Right lobe of liver (tissue), 6 donors: ENCODE data around the gene FGF5. TPM values are rescaled to one million over a fixed set of nuclear protein-coding genes. Genes with fewer than 3 reads are reported as not detected.

ENCODE experiments used
- ATAC-seq, 4 donors: fragments of 200-7000 bp; cut with Tn5 transposase; one replicate each; pipeline ENCODE4 v1.9.1; 2020; ENCODE audit warnings: mild to moderate bottlenecking in 4 of 4, moderate library complexity in 4 of 4
- DNase-seq, 3 donors: peaks; one replicate each; pipeline ENCODE4 v3.0.0-alpha.2; 2020
- H3K27ac ChIP-seq, 3 donors: fragments of 200-600 bp; one replicate each; pipeline ENCODE4 v1.8.0; 2022
- H3K27me3 ChIP-seq, 2 donors: fragments of 200-600 bp; one replicate each; pipeline ENCODE4 v1.8.0; 2022
- H3K36me3 ChIP-seq, 4 donors: fragments of 200-600 bp; sonication (generic) in 1 of 4; one replicate each; pipeline versions ENCODE4 v1.5.1 to v1.8.0; 2017 to 2022; ENCODE audit warnings: control low read depth in 1 of 4
- H3K4me1 ChIP-seq, 4 donors: fragments of 200-600 bp; sonication (generic) in 1 of 4; one replicate each; pipeline versions ENCODE4 v1.5.1 to v1.8.0; 2017 to 2022; ENCODE audit warnings: control low read depth in 1 of 4
- H3K4me3 ChIP-seq, 3 donors: fragments of 200-600 bp; one replicate each; pipeline ENCODE4 v1.8.0; 2022
- H3K9me3 ChIP-seq, 4 donors: fragments of 200-600 bp; sonication (generic) in 1 of 4; one replicate each; pipeline versions ENCODE4 v1.5.1 to v1.8.0; 2017 to 2022; ENCODE audit warnings: control low read depth in 1 of 4
- CTCF ChIP-seq, 4 donors: fragments of 200-600 bp in 3 of 4; fragments of 450-650 bp in 1 of 4; IDR thresholded peaks; one replicate each; pipeline versions ENCODE4 v1.5.1 to v1.8.0; 2016 to 2022; ENCODE audit warnings: antibody characterized with exemption in 4 of 4, mild to moderate bottlenecking in 2 of 4
- POLR2A ChIP-seq: fragments of 450-650 bp; IDR thresholded peaks from one replicate; pipeline ENCODE4 v1.6.1; 2017; ENCODE audit warnings: antibody characterized with exemption, mild to moderate bottlenecking
- WGBS: methylation state at CpG from one replicate; pipeline ENCODE4 v1.1.6; 2018; ENCODE audit warnings: low coverage, low lambda C conversion rate; ENCODE audit not compliant: insufficient coverage; ENCODE audit errors: missing lambda C conversion rate; 5-methylcytosine and 5-hydroxymethylcytosine counted together
- intact Hi-C, 2 donors: fragments of 100-400 bp; cut with DNase I; formaldehyde crosslinking; loops; one replicate each; pipeline versions ENCODE4 v1.11.2 to v1.14.1; 2022
- total RNA-seq, 6 experiments: library from RNA; depleted of rRNA in 2 of 6; stranded (reverse); fragments of >200 nt in 2 of 6; fragmentation: NEBNext Ultra II Directional in 3 of 6; extraction: Animal tissue kit (Norgen Biotek cat#: 25700) in 3 of 6; gene quantifications; one replicate each; pipeline versions ENCODE4 v1.1.0 to v1.2.4, GENCODE V29; 2016 to 2023
- donor health status: DM: no; HTN: yes; CAD: no.
- donor health status: DM: no; HTN: no; CAD: no.
- donor health status: DM: no; HTN: no; CAD: no.
- donor health status: DM: no; HTN: yes; CAD: no.
- donor health status: DM: no; HTN: yes; CAD: no.

FGF5 gene
- total RNA-seq, 6 experiments from 2014 or later: not detected

- ATAC-seq (no peak), DNase-seq (no peak)
- TF ChIP-seq CTCF (IDR thresholded peaks at IDR 0.05) (no peak), POLR2A (no peak)
- Histone ChIP-seq H3K4me1 (no peaks in the 10 kb centered on the region), H3K4me3 (peak overlapping the region; percentile 48 to 73 (median 61)), H3K27ac (peak overlapping the region in 1 of 3 donors; percentile 35), H3K36me3 (no peaks in the 10 kb centered on the region), H3K27me3 (no peaks in the 10 kb centered on the region), H3K9me3 (no peaks in the 10 kb centered on the region)
- WGBS: under 1% methylated on average over 3 of the region's 3 CpGs
- intact Hi-C loops: no loop called here
These were observed 68.7 kb downstream of the FGF5 start for GRCh38 chr4:80335226-80335553.

GRCh38 chr4:80335554-80336358 is 69.3 kb downstream of the FGF5 start, which contains the start of gene CFAP299:
TSS of gene CFAP299 (plus strand) at chr4:80335730.
- WGBS: 0% methylated on average over 17 of the region's 49 CpGs

GRCh38 chr4:80336582-80336981 is 70.1 kb downstream of the FGF5 start:
- H3K36me3 ChIP-seq: no peaks in the 10 kb centered on the region
- H3K9me3 ChIP-seq: no peaks in the 10 kb centered on the region
- peak overlapping the region in 2 of 3 donors; percentile 61 to 73 for H3K4me3 ChIP-seq
- TF ChIP-seq CTCF (IDR thresholded peaks at IDR 0.05) (peak; percentile 11 to 45 (median 28)), POLR2A (no peak)
- DNase-seq (peak in 2 of 3 donors; percentile 48 to 56), ATAC-seq (peak; percentile 60 to 71 (median 65))
- WGBS: 9% methylated on average over 6 of the region's 10 CpGs
- no peak overlapping the region for H3K27ac ChIP-seq
- intact Hi-C loops: no loop called here
- H3K27me3 ChIP-seq: no peaks in the 10 kb centered on the region
- no peaks in the 10 kb centered on the region for H3K4me1 ChIP-seq

More at GRCh38 chr4:80335554-80336358, 69.3 kb downstream of the FGF5 start, which contains the start of gene CFAP299:
- peak; percentile 90 to 94 (median 93) for DNase-seq
- Histone ChIP-seq H3K36me3 (no peaks in the 10 kb centered on the region), H3K27me3 (no peaks in the 10 kb centered on the region), H3K4me3 (peak within 1 kb of the TSS; percentile 48 to 73 (median 61)), H3K4me1 (no peaks in the 10 kb centered on the region), H3K27ac (peak within 1 kb of the TSS in 1 of 3 donors; percentile 35), H3K9me3 (no peaks in the 10 kb centered on the region)
- intact Hi-C loops: no loop called here
- peak; percentile 97 to 98 (median 98) for ATAC-seq
- no peak for TF ChIP-seq POLR2A
- peak; percentile 33 to 59 (median 55) for TF ChIP-seq CTCF (IDR thresholded peaks at IDR 0.05)

GRCh38 chr4:80340036-80340435 is 73.6 kb downstream of the FGF5 start:
- Histone ChIP-seq H3K27ac (no peak overlapping the region), H3K4me3 (no peak overlapping the region), H3K4me1 (no peaks in the 10 kb centered on the region), H3K27me3 (no peaks in the 10 kb centered on the region), H3K36me3 (no peaks in the 10 kb centered on the region), H3K9me3 (no peaks in the 10 kb centered on the region)
- intact Hi-C loops: no loop called here
- ATAC-seq (no peak), DNase-seq (no peak)
- TF ChIP-seq CTCF (IDR thresholded peaks at IDR 0.05): no peak
- TF ChIP-seq POLR2A: no peak
- WGBS: 18% methylated on average over 2 of the region's 2 CpGs

Other genes starting within 250 kb of the FGF5 start
- 10 to 100 TPM; 24.5 to 86.0 (median 33.7) TPM for gene ANTXR2, start 193.4 kb upstream of the FGF5 start, total RNA-seq
- under 1 TPM in 5 of 6 experiments, not detected in 1; 0.07 to 0.37 (median 0.12) TPM for gene PRDM8, start 69.2 kb upstream of the FGF5 start, total RNA-seq
- gene CFAP299, start 69.1 kb downstream of the FGF5 start, total RNA-seq: not detected